Stimulated activated naive CD8-positive, alpha-beta T cell treated with anti-CD3 and anti-CD28 coated beads, Interleukin-15, Interleukin-2, amounts not matched to agents 100 ng/mL and 50 ng/mL, for 24 hours (primary cell): ENCODE results near the gene RTL3.
A peak's percentile ranks its signal among the peaks of the same experiment; 100 is the strongest.

Source experiments
- H3K27ac Mint-ChIP-seq: one replicate; pipeline ENCODE4 v1.8.0; 2021; ENCODE audit warnings: mild to moderate bottlenecking, mixed read lengths
- H3K27me3 Mint-ChIP-seq: one replicate; pipeline ENCODE4 v1.8.0; 2021; ENCODE audit warnings: mixed read lengths
- H3K36me3 Mint-ChIP-seq: one replicate; pipeline ENCODE4 v1.8.0; 2021; ENCODE audit warnings: low read depth, mixed read lengths
- H3K4me1 Mint-ChIP-seq: one replicate; pipeline ENCODE4 v1.8.0; 2021; ENCODE audit warnings: low read depth, mixed read lengths
- H3K4me3 Mint-ChIP-seq: one replicate; pipeline ENCODE4 v1.8.0; 2021; ENCODE audit warnings: mild to moderate bottlenecking, mixed read lengths
- H3K9me3 Mint-ChIP-seq: one replicate; pipeline ENCODE4 v1.8.0; 2021; ENCODE audit warnings: mixed read lengths

RTL3 gene, protein sequence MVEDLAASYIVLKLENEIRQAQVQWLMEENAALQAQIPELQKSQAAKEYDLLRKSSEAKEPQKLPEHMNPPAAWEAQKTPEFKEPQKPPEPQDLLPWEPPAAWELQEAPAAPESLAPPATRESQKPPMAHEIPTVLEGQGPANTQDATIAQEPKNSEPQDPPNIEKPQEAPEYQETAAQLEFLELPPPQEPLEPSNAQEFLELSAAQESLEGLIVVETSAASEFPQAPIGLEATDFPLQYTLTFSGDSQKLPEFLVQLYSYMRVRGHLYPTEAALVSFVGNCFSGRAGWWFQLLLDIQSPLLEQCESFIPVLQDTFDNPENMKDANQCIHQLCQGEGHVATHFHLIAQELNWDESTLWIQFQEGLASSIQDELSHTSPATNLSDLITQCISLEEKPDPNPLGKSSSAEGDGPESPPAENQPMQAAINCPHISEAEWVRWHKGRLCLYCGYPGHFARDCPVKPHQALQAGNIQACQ

DNA sequence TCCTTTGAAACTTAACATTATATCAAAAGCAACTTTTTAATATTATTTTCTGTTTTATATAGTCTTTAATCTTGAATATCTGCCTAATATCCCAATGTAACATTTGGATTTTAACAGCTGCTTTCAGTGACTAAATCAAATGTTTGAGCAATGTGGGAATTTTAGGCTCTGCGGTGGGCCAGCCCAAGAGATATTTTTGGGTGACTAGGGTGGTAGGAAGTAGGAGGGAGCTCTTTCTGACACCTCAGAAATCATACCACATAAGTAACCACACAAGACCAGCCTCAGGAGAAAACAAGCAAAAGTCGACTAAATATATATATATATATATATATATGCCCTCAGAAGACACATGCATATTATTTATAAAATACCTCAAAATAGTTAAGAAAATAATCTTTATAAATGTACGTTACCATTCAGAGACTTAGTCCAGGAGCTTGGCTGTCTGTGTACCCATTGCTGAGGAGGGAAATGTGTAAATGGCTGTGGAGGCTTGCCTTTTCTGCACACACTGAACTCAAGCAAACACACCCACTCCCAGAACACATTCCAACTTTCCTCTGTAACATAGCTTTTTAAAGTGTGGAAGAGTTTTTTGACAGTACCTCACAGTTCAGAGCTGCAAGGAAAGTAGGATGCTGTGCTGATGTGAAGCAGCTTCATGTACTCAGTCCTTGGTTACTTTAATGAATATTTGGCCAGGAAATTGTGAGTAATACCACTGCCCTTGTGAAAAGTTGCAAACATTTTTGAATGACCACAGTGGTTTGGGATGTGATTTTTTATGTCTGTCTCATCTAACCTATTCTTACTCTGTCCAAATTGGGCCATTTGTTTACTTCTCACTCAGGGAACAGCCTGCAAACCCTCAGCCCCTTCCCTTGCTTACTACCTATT is at the start of gene RTL3:
Gene RTL3, minus strand, starts transcription at position 484 of the 900 bp plus-strand sequence. CDS start 908 bp downstream, outside the sequence.
- peaks cover 16% of the 10 kb centered on the region for H3K4me1 Mint-ChIP-seq
- no peaks in the 10 kb centered on the region for H3K27me3 Mint-ChIP-seq
- no peaks in the 10 kb centered on the region for H3K36me3 Mint-ChIP-seq
- no peak within 1 kb of the TSS for H3K4me3 Mint-ChIP-seq
- no peaks in the 10 kb centered on the region for H3K9me3 Mint-ChIP-seq
- H3K27ac Mint-ChIP-seq: peak within 1 kb of the TSS; percentile 79

DNA sequence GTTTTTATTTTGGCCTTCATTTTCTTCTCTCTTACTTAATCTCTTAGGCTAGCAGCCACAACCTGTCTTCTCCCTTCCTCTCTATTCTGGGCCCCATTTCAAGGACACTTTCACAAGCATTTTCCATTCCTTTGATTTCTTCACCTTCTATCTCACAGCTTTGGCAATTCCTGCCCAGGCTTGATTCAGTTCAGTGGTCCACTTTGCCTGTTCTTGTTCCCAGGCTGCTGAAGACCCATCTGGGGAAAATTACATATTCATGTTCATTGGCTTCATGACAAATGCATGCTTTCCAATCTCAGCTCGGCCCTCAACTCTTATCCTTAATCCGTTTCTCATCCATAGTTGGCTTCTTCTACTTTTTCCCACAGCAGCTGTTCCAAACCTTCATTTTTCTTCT is 49.7 kb upstream of the RTL3 start:
- H3K27ac Mint-ChIP-seq: no peak overlapping the region
- H3K36me3 Mint-ChIP-seq: no peaks in the 10 kb centered on the region
- H3K9me3 Mint-ChIP-seq: no peaks in the 10 kb centered on the region
- H3K4me3 Mint-ChIP-seq: no peak overlapping the region
- H3K27me3 Mint-ChIP-seq: no peaks in the 10 kb centered on the region
- no peaks in the 10 kb centered on the region for H3K4me1 Mint-ChIP-seq

DNA sequence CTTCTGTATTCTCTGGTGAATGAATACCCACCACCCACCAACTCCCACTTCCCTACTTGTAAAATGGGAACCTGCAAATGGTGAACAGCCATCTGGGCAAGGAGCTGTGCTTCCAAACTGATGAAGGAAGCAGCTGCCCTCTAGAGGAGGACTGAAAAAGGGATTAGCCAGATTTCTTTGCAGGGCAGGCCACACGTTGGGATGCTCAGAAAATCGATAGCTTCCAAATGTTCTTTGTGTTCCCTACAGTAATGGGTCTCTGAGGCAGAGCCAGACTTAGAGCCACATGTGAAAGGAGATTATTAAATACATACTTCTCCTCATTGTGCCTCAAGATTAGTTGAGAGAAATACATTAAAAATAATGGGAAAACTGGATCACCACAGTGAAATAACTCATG is 49.1 kb upstream of the RTL3 start:
- Mint-ChIP-seq H3K4me1 (no peaks in the 10 kb centered on the region), H3K27me3 (no peaks in the 10 kb centered on the region), H3K4me3 (no peak overlapping the region), H3K9me3 (no peaks in the 10 kb centered on the region), H3K27ac (no peak overlapping the region), H3K36me3 (no peaks in the 10 kb centered on the region)

DNA sequence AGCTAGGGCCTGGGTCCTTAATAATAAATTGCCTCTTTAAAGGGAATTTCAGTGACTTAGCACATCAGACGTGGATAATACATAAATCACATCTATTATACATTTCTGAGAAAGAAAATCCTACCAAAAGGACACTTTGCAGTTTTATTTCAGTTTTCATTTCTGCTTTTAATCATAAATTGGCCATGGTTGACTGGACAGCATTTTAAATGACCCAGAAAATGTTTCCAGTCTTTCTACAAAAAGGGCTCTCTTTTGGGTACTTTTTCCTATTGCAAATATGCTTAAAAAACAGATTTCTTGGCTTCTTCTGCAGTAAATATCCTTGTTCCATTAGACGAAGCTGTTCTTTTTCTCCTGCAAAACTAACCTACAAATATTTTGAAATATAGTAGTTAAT is 46.9 kb upstream of the RTL3 start:
- Mint-ChIP-seq H3K4me1 (no peaks in the 10 kb centered on the region), H3K9me3 (no peaks in the 10 kb centered on the region), H3K27me3 (no peaks in the 10 kb centered on the region), H3K36me3 (no peaks in the 10 kb centered on the region), H3K27ac (no peak overlapping the region), H3K4me3 (no peak overlapping the region)

DNA sequence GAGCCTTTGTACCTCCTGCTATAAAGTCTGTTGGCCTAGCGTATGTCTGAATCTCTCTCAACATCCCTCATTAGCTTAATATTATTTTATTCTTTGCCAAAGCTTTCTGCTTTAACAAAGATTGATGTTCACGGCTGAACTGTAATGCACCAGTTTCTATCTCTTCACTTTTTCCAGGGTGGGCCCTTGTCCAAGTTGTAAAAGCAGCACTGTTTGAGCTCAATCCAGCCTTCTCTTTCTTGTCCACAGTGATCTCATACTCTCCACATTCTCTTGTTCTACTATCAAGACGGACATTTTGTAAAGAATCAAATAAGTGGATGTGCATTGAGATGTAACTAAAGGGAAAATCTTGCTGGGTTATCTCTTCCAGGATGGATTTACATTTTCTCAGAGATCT is 34.4 kb upstream of the RTL3 start:
- H3K9me3 Mint-ChIP-seq: peaks cover under 1% of the 10 kb centered on the region
- H3K27me3 Mint-ChIP-seq: no peaks in the 10 kb centered on the region
- no peaks in the 10 kb centered on the region for H3K36me3 Mint-ChIP-seq
- H3K27ac Mint-ChIP-seq: no peak overlapping the region
- H3K4me1 Mint-ChIP-seq: no peaks in the 10 kb centered on the region
- no peak overlapping the region for H3K4me3 Mint-ChIP-seq

DNA sequence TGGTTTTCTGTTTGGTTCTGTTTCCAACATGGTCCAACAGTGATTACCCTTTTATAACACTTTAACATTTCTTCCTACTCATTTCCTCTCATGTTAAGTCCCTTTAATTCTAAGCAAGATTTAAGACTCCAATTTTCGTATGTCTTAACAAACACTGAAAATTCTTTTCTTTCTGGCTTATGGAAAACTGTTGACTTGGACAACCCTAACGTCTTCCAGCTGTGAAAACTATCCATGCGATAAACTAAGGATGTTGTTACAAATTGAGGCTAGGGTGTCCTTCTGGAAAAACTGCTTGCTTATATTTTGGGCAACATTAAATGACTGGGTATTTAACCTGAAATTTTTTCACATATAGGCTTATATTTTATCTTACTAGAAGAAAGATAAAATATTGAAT is 33.9 kb upstream of the RTL3 start:
- no peaks in the 10 kb centered on the region for H3K9me3 Mint-ChIP-seq
- H3K36me3 Mint-ChIP-seq: no peaks in the 10 kb centered on the region
- no peak overlapping the region for H3K4me3 Mint-ChIP-seq
- H3K4me1 Mint-ChIP-seq: no peaks in the 10 kb centered on the region
- no peaks in the 10 kb centered on the region for H3K27me3 Mint-ChIP-seq
- no peak overlapping the region for H3K27ac Mint-ChIP-seq

DNA sequence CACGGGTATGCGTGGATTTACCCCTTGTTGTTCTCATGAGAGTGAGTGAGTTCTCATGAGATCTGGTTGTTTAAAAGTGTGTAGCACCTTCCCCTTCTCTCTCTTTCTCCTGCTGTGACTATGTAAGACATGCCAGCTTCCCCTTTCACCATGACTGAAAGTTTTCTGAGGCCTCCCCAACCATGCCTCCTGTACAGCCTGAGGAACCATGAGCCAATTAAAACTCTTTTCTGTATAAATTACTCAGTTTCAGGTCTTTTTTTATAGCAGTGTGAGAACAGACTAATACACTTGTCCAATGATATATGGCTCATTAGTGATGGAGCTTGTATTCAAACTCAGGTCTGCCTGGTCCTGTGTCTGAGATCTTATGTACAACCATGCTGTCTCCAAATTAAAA is 28.5 kb upstream of the RTL3 start:
- Mint-ChIP-seq H3K36me3 (no peaks in the 10 kb centered on the region), H3K27ac (no peak overlapping the region), H3K27me3 (no peaks in the 10 kb centered on the region), H3K4me3 (no peak overlapping the region), H3K9me3 (no peaks in the 10 kb centered on the region), H3K4me1 (no peaks in the 10 kb centered on the region)

DNA sequence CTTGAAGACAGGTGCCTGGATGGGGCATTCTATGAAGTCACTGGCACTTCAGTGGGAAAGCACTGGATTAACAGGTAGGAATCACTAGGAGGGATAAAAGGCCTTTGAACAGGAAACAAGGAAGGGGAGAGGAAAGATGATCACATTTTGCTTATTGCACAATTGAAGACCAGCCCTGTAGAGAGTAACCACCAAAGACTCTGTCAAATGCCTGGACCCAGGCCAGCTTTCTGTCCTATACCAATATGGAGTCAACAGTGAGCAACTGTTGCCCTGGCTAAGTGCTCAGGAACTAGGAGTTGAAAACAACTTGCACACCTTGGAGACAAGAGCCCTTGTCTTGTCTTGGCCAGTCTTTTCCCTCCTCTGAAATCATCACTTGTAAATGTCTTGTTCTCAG is 14.1 kb upstream of the RTL3 start:
- no peaks in the 10 kb centered on the region for H3K27me3 Mint-ChIP-seq
- H3K4me3 Mint-ChIP-seq: no peak overlapping the region
- no peaks in the 10 kb centered on the region for H3K4me1 Mint-ChIP-seq
- H3K36me3 Mint-ChIP-seq: no peaks in the 10 kb centered on the region
- H3K9me3 Mint-ChIP-seq: peaks cover 4% of the 10 kb centered on the region
- H3K27ac Mint-ChIP-seq: no peak overlapping the region

DNA sequence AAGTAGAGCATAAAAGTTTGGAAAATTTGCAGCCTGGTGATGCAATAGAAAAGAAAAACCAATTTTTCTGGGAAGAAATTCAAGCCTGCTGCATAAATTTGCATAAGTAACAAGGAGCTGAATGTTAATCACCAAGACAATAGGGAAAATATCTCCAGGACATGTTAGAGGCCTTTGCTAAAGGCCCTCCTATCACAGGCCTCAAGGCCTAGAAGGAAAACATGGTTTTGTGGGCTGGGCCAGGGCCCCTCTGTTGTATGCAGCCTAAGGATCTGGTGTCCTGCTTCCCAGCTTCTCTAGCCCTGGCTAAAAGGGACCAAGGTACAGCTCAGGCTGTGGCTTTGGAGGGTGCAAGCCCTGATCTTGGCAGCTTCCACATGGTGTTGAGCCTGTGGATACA is 6.2 kb upstream of the RTL3 start:
- H3K27ac Mint-ChIP-seq: no peak overlapping the region
- no peaks in the 10 kb centered on the region for H3K36me3 Mint-ChIP-seq
- no peak overlapping the region for H3K4me3 Mint-ChIP-seq
- H3K4me1 Mint-ChIP-seq: no peaks in the 10 kb centered on the region
- H3K27me3 Mint-ChIP-seq: no peaks in the 10 kb centered on the region
- H3K9me3 Mint-ChIP-seq: no peaks in the 10 kb centered on the region

DNA sequence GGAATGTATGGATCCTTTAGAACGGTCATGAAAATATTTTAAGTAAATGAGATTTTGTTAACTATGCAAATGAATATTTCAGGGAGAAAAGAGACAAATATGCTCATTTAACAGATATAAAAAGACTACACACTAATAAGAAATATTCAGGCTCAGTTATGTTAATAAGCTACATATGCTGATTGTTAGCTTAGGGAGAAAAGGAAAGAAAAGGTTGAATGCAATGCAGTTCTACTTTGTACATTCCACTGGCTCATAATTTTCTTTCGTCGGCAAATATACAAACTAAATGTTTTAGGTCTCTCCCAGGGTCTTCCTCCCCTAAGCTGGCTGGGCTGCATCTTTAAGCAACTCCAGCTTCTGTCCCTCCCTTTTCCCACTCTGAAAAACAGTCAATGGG is 2.7 kb upstream of the RTL3 start:
- Mint-ChIP-seq H3K27ac (no peak overlapping the region), H3K4me1 (peaks cover 16% of the 10 kb centered on the region), H3K27me3 (no peaks in the 10 kb centered on the region), H3K9me3 (no peaks in the 10 kb centered on the region), H3K4me3 (no peak overlapping the region), H3K36me3 (no peaks in the 10 kb centered on the region)

DNA sequence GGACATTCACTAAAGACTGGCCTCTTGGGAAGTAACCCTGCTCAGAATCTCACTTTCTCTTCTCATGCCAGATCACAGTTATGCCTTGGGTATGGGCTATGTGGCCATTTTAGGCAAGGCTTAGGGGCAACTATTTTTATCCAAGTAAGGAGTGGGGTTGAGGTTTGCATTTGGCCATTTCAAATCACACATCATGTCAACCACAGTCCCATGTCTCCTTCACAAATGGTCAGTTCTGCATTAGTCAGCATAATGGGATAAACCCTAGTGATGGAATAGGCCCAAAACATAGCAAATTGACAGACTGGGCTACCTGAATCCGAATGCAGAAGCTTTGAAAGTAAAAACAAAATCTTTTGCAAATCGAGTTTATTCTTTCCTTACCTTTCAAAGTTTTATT is 827 bp upstream of the RTL3 start:
- no peaks in the 10 kb centered on the region for H3K27me3 Mint-ChIP-seq

DNA sequence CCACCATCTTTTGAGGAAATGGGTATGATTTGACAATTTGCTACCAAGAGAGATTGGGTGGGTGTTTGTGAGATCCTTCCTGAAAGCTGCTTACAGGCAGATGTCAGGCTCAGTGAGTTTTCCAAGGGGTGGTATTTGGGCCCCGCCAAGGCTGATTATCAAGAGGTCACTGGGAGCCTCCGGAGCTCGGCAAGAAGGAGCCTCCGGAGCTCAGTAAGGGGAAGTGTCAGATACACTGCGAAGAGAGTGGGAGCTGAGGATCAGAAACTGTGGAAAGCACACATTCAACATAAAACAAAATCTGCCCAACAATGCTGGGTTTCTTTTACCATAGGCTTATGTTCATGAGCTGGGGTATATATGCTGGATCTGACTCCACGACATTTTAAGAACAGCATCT is 714 bp downstream of the RTL3 start:
- H3K4me3 Mint-ChIP-seq: no peak overlapping the region
- peak overlapping the region; percentile 79 for H3K27ac Mint-ChIP-seq
- H3K36me3 Mint-ChIP-seq: no peaks in the 10 kb centered on the region
- peaks cover 21% of the 10 kb centered on the region for H3K4me1 Mint-ChIP-seq
- no peaks in the 10 kb centered on the region for H3K27me3 Mint-ChIP-seq
- no peaks in the 10 kb centered on the region for H3K9me3 Mint-ChIP-seq

More for the DNA sequence above, 827 bp upstream of the RTL3 start:
- Mint-ChIP-seq H3K27ac (no peak overlapping the region), H3K4me1 (peaks cover 16% of the 10 kb centered on the region), H3K4me3 (no peak overlapping the region), H3K9me3 (no peaks in the 10 kb centered on the region), H3K36me3 (no peaks in the 10 kb centered on the region)

DNA sequence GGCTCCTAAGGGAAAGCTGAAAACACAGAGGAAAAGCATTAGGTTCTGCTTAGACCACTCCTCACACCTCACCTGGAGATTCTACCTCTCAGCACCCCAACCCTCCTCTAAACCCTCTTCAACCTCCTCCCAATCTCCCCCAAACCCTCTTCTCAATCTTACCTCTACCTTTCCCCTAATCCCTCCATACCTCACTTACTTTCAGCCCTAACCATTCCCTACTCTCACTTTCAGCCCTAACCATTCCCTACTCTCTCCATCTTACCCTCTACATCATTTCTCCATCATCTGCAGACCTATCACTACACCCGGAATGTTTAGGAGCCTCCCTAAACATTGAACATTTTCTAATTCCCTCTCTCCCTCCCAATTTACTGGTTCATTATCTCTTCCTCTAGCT is 3.5 kb downstream of the RTL3 start:
- no peaks in the 10 kb centered on the region for H3K9me3 Mint-ChIP-seq
- H3K36me3 Mint-ChIP-seq: no peaks in the 10 kb centered on the region
- no peak overlapping the region for H3K4me3 Mint-ChIP-seq
- no peaks in the 10 kb centered on the region for H3K27me3 Mint-ChIP-seq
- H3K4me1 Mint-ChIP-seq: peaks cover 39% of the 10 kb centered on the region
- no peak overlapping the region for H3K27ac Mint-ChIP-seq

DNA sequence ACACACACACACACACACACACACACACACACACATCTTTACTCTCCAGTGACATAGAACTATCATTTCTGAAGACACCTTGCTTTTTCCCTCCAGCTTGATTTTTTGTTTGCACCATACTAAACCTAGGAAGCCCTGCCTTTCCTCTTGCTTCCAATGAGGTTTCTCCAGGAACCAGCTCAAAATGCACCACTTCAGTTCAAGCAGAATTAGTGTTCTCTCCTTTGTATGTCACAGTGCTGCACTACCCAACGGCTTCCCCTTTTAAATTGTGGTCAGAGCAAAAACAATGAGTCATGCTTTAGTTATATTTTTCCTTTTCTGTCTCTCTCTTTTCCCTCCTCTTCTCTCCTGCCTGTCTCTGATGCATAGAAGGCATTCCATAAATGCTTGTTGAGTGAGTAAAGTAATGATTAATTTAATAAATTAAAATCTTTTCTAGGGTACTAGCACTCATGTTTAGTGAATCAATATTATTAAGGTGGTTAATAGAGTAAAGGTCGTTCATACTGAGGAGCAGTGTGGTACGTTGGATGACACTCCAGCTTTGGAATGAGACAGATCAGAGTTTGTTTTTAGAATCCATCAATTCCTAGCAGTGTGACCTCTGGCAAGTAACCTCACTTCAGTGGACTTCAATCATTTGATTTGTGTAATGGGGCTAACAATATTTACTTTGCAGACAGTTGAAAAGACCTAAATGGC is 5.9 kb downstream of the RTL3 start:
- Mint-ChIP-seq H3K9me3 (no peaks in the 10 kb centered on the region), H3K27ac (peak overlapping the region; percentile 36), H3K4me3 (peak overlapping the region; percentile 32), H3K4me1 (peaks cover 29% of the 10 kb centered on the region), H3K36me3 (no peaks in the 10 kb centered on the region), H3K27me3 (no peaks in the 10 kb centered on the region)
